K562 (cell line): Measurements from ENCODE around the gene FLT1. TPM values are rescaled to one million over a fixed set of nuclear protein-coding genes. Genes with fewer than 3 reads are reported as not detected.

Source experiments
- ATAC-seq: fragments of 200-7000 bp; cut with Tn5 transposase; 3 replicates; pipeline ENCODE4 v1.9.1; 2020; ENCODE audit warnings: moderate library complexity
- BruUV-seq: library from RNA; stranded (reverse); fragments of 400-500 nt; replicated peaks from 2 replicates; lab custom pipeline; 2021; lab: Mats Ljungman, UMichigan
- CTCF ChIA-PET: fragments of 300-600 bp; formaldehyde crosslinking; extraction: SDS; loops from one replicate; lab custom pipeline; 2021; ENCODE audit warnings: low intra/inter-chr PET ratio; lab: Yijun Ruan, JAX
- POLR2A ChIA-PET: fragments of 300-600, 350-650 bp; sonication (Branson Sonifier 250); formaldehyde crosslinking; extraction: SDS; loops from one replicate; lab custom pipeline; 2021; ENCODE audit warnings: antibody characterized with exemption, inconsistent platforms; lab: Yijun Ruan, JAX
- DNase-seq, 4 experiments: peaks; one replicate each; pipeline versions ENCODE4 v3.0.0 to v3.0.0-alpha.2; 2011 to 2018; ENCODE audit warnings: low spot score in 3 of 4, mixed read lengths in 3 of 4; ENCODE audit errors: extremely low read depth in 1 of 4
- FAIRE-seq: peaks from 2 replicates; lab custom pipeline; 2011; peaks lifted over from hg19 to GRCh38; lab: Jason Lieb, UNC
- H2AFZ ChIP-seq: 2 replicates; pipeline ENCODE4 v1.6.0; 2011; ENCODE audit warnings: low read depth, low read length, control low read depth, inconsistent platforms
- H3K27ac ChIP-seq: fragments of 200-600 bp; 3 replicates; pipeline ENCODE4 v1.8.0; 2011; ENCODE audit warnings: low read depth, mild to moderate bottlenecking, control low read depth, inconsistent platforms, low read length, moderate library complexity, mixed read lengths; ENCODE audit errors: extremely low read depth
- H3K27me3 ChIP-seq, 2 experiments: fragments of 300-600 bp in 1 of 2; 2 replicates in 1 of 2; 3 replicates in 1 of 2; pipeline versions ENCODE4 v1.6.0 to v1.8.0; 2011; ENCODE audit warnings: inconsistent platforms in 2 of 2, low read length in 2 of 2, mild to moderate bottlenecking in 1 of 2, mixed read lengths in 1 of 2, moderate library complexity in 1 of 2; ENCODE audit not compliant: control insufficient read depth in 2 of 2, insufficient read depth in 2 of 2
- H3K36me3 ChIP-seq: fragments of 300-600 bp; 3 replicates; pipeline ENCODE4 v1.8.0; 2011; ENCODE audit warnings: mild to moderate bottlenecking, low read length, inconsistent platforms; ENCODE audit not compliant: control insufficient read depth, insufficient read depth
- H3K4me1 ChIP-seq, 2 experiments: fragments of 200-600 bp in 1 of 2; replicated peaks in 1 of 2; 2 replicates in 1 of 2; 3 replicates in 1 of 2; pipeline versions ENCODE4 v1.5.1 to v1.8.0; 2011; ENCODE audit warnings: inconsistent platforms in 2 of 2, low read length in 2 of 2, mild to moderate bottlenecking in 1 of 2, mixed read lengths in 1 of 2, moderate library complexity in 1 of 2; ENCODE audit not compliant: control insufficient read depth in 2 of 2, insufficient read depth in 2 of 2
- H3K4me2 ChIP-seq: 2 replicates; pipeline ENCODE4 v1.6.1; 2011; ENCODE audit warnings: low read length, control low read depth, inconsistent platforms, mixed read lengths; ENCODE audit not compliant: insufficient read depth
- H3K4me3 ChIP-seq: fragments of 200-600 bp; sonication (generic), shearing (Covaris generic); 2 replicates; pipeline ENCODE4 v1.5.1; 2016; ENCODE audit warnings: control low read depth, inconsistent platforms
- H3K79me2 ChIP-seq: fragments of 200-600 bp; 3 replicates; pipeline ENCODE4 v1.8.0; 2011; ENCODE audit warnings: low read length, inconsistent platforms; ENCODE audit not compliant: control insufficient read depth, insufficient read depth
- H3K9ac ChIP-seq, 2 experiments: 2 replicates each; pipeline versions ENCODE4 v1.6.0 to v1.6.1; 2011; ENCODE audit warnings: low read depth in 2 of 2, low read length in 2 of 2, control low read depth in 1 of 2, inconsistent platforms in 1 of 2, mild to moderate bottlenecking in 1 of 2, mixed read lengths in 1 of 2; ENCODE audit not compliant: insufficient read depth in 1 of 2
- H3K9me1 ChIP-seq: one replicate; pipeline ENCODE4 v1.6.0; 2011; ENCODE audit warnings: inconsistent platforms, mild to moderate bottlenecking, low read length, moderate library complexity; ENCODE audit not compliant: control insufficient read depth, insufficient read depth
- H3K9me3 ChIP-seq: replicated peaks from 2 replicates; pipeline ENCODE4 v1.5.1; 2011; ENCODE audit warnings: low read depth, low read length, inconsistent platforms; ENCODE audit not compliant: control insufficient read depth, insufficient read depth
- H4K20me1 ChIP-seq: replicated peaks from 2 replicates; pipeline ENCODE4 v1.6.1; 2011; ENCODE audit warnings: low read length, inconsistent platforms, mixed read lengths; ENCODE audit not compliant: control insufficient read depth, insufficient read depth
- ATF1 ChIP-seq, 2 experiments: fragments of 450-650 bp in 1 of 2; IDR thresholded peaks; 2 replicates each; pipeline ENCODE4 v1.6.1; 2016; ENCODE audit warnings: missing compliant biosample characterization in 1 of 2, missing genetic modification characterization in 1 of 2
- HSF4 ChIP-seq: fragments of 250-450 bp; sonication (Bioruptor Pico); IDR thresholded peaks from 2 replicates; pipeline ENCODE4 v2.1.2; 2022; ENCODE audit warnings: mild to moderate bottlenecking, moderate library complexity, borderline replicate concordance
- JUNB ChIP-seq: fragments of 450-650 bp; formaldehyde crosslinking; conservative IDR thresholded peaks from 2 replicates; pipeline ENCODE4 v1.4.0; 2020; ENCODE audit warnings: mild to moderate bottlenecking
- KHSRP ChIP-seq: fragments of 450-650 bp; IDR thresholded peaks from 2 replicates; pipeline ENCODE4 v1.6.1; 2017
- MAZ ChIP-seq, 2 experiments: fragments of 450-650 bp in 1 of 2; sonication (generic) in 1 of 2; formaldehyde crosslinking; IDR thresholded peaks in 1 of 2; conservative IDR thresholded peaks in 1 of 2; 2 replicates each; pipeline versions ENCODE4 v1.4.0 to v1.5.0; 2020; ENCODE audit warnings: mild to moderate bottlenecking in 1 of 2, missing genetic modification reagents in 1 of 2
- POLR2AphosphoS5 ChIP-seq: IDR thresholded peaks from 2 replicates; pipeline ENCODE4 v1.6.1; 2011; ENCODE audit warnings: mild to moderate bottlenecking, low read depth, low read length, moderate library complexity; ENCODE audit not compliant: control insufficient read depth, insufficient read depth
- ZKSCAN1 ChIP-seq: fragments of 150-350 bp; IDR thresholded peaks from 2 replicates; pipeline ENCODE4 v1.6.1; 2016; ENCODE audit warnings: low read depth, low read length
- ZNF436 ChIP-seq: fragments of 250-450, 450-650 bp; sonication (Bioruptor Pico); formaldehyde crosslinking; IDR thresholded peaks from 2 replicates; pipeline ENCODE4 v1.7.0; 2020; ENCODE audit warnings: mild to moderate bottlenecking
- WGBS: fragments of 100-300 bp; shearing (Covaris generic); methylation state at CpG from one replicate; pipeline ENCODE4 v1.1.6; 2016; ENCODE audit warnings: low coverage, mixed read lengths; ENCODE audit not compliant: insufficient coverage; ENCODE audit errors: missing lambda C conversion rate; 5-methylcytosine and 5-hydroxymethylcytosine counted together
- in situ Hi-C: fragments of 300-500 bp; cut with MboI; formaldehyde crosslinking; loops from 4 replicates; pipeline ENCODE4 v1.15.0; 2018; ENCODE audit warnings: inconsistent platforms, mixed read lengths
- intact Hi-C: fragments of 100-400 bp; cut with micrococcal nuclease; formaldehyde crosslinking; loops from 2 replicates; pipeline ENCODE4 v1.14.2; 2022
- polyA plus RNA-seq, 8 experiments: library from polyadenylated mRNA; depleted of rRNA in 4 of 8; stranded (reverse) in 5 of 8; unstranded in 3 of 8; fragments of >200 nt; fragmentation: Nextera tagmentation in 2 of 8; fragmentation: Illumina TruSeq in 1 of 8; extraction: Ambion mirVana in 2 of 8; extraction: Trizol in 1 of 8; gene quantifications; 2 replicates each; pipeline versions ENCODE4 v1.2.1 to v1.2.3, GENCODE V29; 2011 to 2014; ENCODE audit warnings: inconsistent platforms in 1 of 8, missing spikeins in 1 of 8
- total RNA-seq, 7 experiments: library from RNA; depleted of rRNA in 6 of 7; stranded (reverse); fragments of >200 nt in 6 of 7; fragmentation: Illumina TruSeq in 2 of 7; extraction: Trizol in 2 of 7; gene quantifications; 2 replicates each; pipeline versions ENCODE4 v1.2.1 to v1.2.3, GENCODE V29; 2011 to 2021; ENCODE audit warnings: low replicate concordance in 1 of 7
- TF ChIP-seq, protein P1 (sequence below): IDR thresholded peaks from 2 replicates; pipeline ENCODE4 v1.6.1; 2012; ENCODE audit warnings: low read depth, low read length, improper control_type of control experiment, borderline replicate concordance
- TF ChIP-seq, protein P2 (sequence below): sonication (generic); formaldehyde crosslinking; IDR thresholded peaks from 2 replicates; pipeline ENCODE4 v1.8.1; 2023; ENCODE audit warnings: mild to moderate bottlenecking, missing genetic modification reagents, moderate library complexity
- TF ChIP-seq, protein P3 (sequence below): fragments of 450-650 bp; formaldehyde crosslinking; conservative IDR thresholded peaks from 2 replicates; pipeline ENCODE4 v1.4.0; 2022; ENCODE audit warnings: mild to moderate bottlenecking, missing genetic modification characterization
- TF ChIP-seq, protein P4 (sequence below), 2 experiments: fragments of 200-800 bp in 1 of 2; sonication (Bioruptor generic) in 1 of 2; sonication (generic) in 1 of 2; formaldehyde crosslinking in 1 of 2; IDR thresholded peaks in 1 of 2; conservative IDR thresholded peaks in 1 of 2; 2 replicates each; pipeline versions ENCODE4 v1.5.0 to v1.6.1; 2016 to 2020; ENCODE audit warnings: missing compliant biosample characterization in 1 of 2, missing genetic modification characterization in 1 of 2, missing genetic modification reagents in 1 of 2

FLT1 gene
- total and polyA plus RNA-seq, 9 of the 15 experiments (the other 6 are each of a cell fraction or from before 2014, with no cell fraction given): 0.01 to 2.0 (median 0.22) TPM

DNA sequence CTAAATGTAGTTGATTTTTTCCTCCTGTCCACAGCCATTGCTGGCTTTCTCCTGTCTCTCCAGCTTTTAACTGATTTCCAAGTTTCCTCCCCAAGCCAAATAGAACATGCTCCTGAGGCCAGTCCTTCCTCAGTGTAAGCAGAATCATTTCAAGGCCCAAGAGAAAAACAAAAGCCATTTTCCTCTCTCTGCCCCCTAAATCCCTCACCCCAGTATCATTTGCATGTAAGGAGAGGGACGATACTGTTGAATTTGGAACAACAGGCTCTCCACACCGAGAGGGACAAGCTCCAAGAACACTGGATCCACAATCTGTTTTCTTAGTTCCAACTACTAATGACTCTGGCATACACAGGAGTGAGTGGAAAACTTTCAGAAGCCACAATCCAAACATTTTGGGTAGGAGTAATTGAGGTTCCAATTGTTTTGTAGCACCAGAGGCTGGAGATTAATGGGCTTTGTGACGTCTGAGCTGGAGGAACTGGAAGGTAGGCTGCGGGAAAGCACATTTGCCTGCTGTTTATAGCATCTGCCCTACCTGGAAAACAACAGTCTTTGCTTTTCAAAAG, 156.8 kb downstream of the FLT1 start (continued):
- TF ChIP-seq, protein P1, sequence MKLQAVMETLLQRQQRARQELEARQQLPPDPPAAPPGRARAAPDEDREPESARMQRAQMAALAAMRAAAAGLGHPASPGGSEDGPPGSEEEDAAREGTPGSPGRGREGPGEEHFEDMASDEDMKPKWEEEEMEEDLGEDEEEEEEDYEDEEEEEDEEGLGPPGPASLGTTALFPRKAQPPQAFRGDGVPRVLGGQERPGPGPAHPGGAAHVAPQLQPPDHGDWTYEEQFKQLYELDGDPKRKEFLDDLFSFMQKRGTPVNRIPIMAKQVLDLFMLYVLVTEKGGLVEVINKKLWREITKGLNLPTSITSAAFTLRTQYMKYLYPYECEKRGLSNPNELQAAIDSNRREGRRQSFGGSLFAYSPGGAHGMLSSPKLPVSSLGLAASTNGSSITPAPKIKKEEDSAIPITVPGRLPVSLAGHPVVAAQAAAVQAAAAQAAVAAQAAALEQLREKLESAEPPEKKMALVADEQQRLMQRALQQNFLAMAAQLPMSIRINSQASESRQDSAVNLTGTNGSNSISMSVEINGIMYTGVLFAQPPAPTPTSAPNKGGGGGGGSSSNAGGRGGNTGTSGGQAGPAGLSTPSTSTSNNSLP: no peak
- TF ChIP-seq, protein P2, sequence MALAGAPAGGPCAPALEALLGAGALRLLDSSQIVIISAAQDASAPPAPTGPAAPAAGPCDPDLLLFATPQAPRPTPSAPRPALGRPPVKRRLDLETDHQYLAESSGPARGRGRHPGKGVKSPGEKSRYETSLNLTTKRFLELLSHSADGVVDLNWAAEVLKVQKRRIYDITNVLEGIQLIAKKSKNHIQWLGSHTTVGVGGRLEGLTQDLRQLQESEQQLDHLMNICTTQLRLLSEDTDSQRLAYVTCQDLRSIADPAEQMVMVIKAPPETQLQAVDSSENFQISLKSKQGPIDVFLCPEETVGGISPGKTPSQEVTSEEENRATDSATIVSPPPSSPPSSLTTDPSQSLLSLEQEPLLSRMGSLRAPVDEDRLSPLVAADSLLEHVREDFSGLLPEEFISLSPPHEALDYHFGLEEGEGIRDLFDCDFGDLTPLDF (CRISPR knock-in tag): no peak

DNA sequence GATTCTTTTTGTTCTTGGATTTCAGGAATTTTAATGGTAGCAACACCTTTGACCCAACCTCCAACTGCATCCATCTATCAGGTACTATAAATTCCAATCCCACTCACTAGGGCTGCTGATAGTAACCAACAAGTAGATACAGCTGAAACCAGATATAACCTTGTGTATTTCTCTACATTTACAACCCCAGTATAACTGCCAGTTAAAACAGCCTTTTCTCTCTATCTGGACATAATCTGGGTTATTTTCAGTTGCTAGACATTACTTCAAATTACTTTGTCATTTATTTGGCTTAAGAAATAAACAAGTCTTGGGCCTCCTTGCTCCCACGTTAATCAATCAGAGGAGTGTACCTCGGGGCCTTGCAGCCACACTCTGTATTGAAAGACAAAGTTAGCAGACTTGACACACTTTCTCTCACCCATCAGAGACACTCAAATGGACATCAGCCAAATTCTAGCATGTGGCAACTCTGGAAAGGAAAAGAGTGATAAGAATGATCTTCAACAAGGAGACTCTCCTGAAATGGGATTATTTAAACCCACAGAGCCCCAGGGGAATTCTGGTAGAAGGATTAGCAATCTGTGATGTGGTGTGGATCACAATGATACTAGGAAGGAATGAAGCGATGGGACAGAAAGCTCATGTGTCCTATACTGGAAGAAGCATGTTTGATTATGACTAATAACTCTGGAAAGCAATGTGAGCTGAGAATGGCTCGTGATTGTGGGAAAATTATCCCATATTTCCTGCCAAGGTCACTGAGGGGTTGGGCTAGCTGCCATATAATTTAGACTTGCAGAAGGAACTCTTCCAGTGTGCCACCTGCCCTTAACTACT, 157.5 kb downstream of the FLT1 start:
- H3K79me2 ChIP-seq: no peaks in the 10 kb centered on the region
- H3K27ac ChIP-seq: no peak overlapping the region
- FAIRE-seq (no peak), DNase-seq (no peak), ATAC-seq (no peak)
- no peak overlapping the region for H2AFZ ChIP-seq
- ChIA-PET CTCF (interaction anchor here (0.6 kb wide), 1 partner anchor 13 kb away, joined by 3 read pairs; no protein-coding TSS in a partner anchor), POLR2A (interaction anchor here (0.6 kb wide), 1 partner anchor 14 kb away, joined by 3 read pairs; no protein-coding TSS in a partner anchor)
- in situ Hi-C loops: no loop called here
- no peaks in the 10 kb centered on the region for H3K4me1 ChIP-seq
- H3K9ac ChIP-seq: no peak overlapping the region
- H3K36me3 ChIP-seq: no peaks in the 10 kb centered on the region
- WGBS: 7% methylated on average over 4 of the region's 4 CpGs
- H3K27me3 ChIP-seq: no peaks in the 10 kb centered on the region
- no peaks in the 10 kb centered on the region for H3K9me3 ChIP-seq
- no peaks in the 10 kb centered on the region for H3K9me1 ChIP-seq
- intact Hi-C loops: no loop called here
- no peak overlapping the region for H3K4me2 ChIP-seq
- H3K4me3 ChIP-seq: no peak overlapping the region
- BruUV-seq: no TSS peak
- no peaks in the 10 kb centered on the region for H4K20me1 ChIP-seq
- TF ChIP-seq JUNB (CRISPR knock-in tag) (no peak), MAZ (CRISPR knock-in tag; conservative IDR thresholded peaks at IDR 0.05 in 1 of 2, IDR thresholded peaks at IDR 0.05 in 1 of 2) (no peak), KHSRP (no peak), ZNF436 (CRISPR knock-in tag) (no peak), HSF4 (CRISPR knock-in tag) (no peak), ATF1 (CRISPR knock-in tag; IDR thresholded peaks at IDR 0.05) (no peak), ATF1 (tag; IDR thresholded peaks at IDR 0.05) (no peak), POLR2AphosphoS5 (no peak), ZKSCAN1 (no peak)
- TF ChIP-seq, protein P3, sequence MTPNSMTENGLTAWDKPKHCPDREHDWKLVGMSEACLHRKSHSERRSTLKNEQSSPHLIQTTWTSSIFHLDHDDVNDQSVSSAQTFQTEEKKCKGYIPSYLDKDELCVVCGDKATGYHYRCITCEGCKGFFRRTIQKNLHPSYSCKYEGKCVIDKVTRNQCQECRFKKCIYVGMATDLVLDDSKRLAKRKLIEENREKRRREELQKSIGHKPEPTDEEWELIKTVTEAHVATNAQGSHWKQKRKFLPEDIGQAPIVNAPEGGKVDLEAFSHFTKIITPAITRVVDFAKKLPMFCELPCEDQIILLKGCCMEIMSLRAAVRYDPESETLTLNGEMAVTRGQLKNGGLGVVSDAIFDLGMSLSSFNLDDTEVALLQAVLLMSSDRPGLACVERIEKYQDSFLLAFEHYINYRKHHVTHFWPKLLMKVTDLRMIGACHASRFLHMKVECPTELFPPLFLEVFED (CRISPR knock-in tag): no peak
- TF ChIP-seq, protein P4, sequence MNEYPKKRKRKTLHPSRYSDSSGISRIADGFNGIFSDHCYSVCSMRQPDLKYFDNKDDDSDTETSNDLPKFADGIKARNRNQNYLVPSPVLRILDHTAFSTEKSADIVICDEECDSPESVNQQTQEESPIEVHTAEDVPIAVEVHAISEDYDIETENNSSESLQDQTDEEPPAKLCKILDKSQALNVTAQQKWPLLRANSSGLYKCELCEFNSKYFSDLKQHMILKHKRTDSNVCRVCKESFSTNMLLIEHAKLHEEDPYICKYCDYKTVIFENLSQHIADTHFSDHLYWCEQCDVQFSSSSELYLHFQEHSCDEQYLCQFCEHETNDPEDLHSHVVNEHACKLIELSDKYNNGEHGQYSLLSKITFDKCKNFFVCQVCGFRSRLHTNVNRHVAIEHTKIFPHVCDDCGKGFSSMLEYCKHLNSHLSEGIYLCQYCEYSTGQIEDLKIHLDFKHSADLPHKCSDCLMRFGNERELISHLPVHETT (CRISPR knock-in tag; conservative IDR thresholded peaks at IDR 0.05 in 1 of 2, IDR thresholded peaks at IDR 0.05 in 1 of 2): no peak
